Astrocyte of the cerebellum (primary cell): ENCODE data around the gene EVI5L.

Experiments used
- DNase-seq: peaks from one replicate; pipeline ENCODE4 v3.0.0-alpha.2; 2011; ENCODE audit warnings: low read depth
- H3K4me3 ChIP-seq: 2 replicates; pipeline ENCODE4 v1.5.1; 2011; ENCODE audit warnings: mild to moderate bottlenecking, low read depth, low read length, moderate library complexity
- CTCF ChIP-seq: IDR thresholded peaks from 2 replicates; pipeline ENCODE4 v1.5.1; 2012; ENCODE audit warnings: low read length, low read depth, moderate library complexity, mild to moderate bottlenecking; ENCODE audit errors: missing control alignments
- in situ Hi-C: cut with HindIII; loops from 2 replicates; pipeline ENCODE4 v1.10.0; 2017; ENCODE audit warnings: low sequenced_read_pairs

Gene EVI5L

GRCh38 chr19:7911508-7912143 lies 81.6 kb downstream of the EVI5L start:
- in situ Hi-C loops = no loop called here
- no peak overlapping the region for H3K4me3 ChIP-seq
- no peak for DNase-seq
- TF ChIP-seq CTCF = no peak

GRCh38 chr19:7912144-7912696 lies 82.2 kb downstream of the EVI5L start:
- DNase-seq = no peak
- no peak for TF ChIP-seq CTCF
- no peak overlapping the region for H3K4me3 ChIP-seq
- in situ Hi-C loops = no loop called here

GRCh38 chr19:7912697-7913564 lies 82.9 kb downstream of the EVI5L start:
- no peak overlapping the region for H3K4me3 ChIP-seq
- no peak for DNase-seq
- in situ Hi-C loops = no loop called here
- TF ChIP-seq CTCF = no peak

- no peak for DNase-seq
- in situ Hi-C loops = no loop called here
- no peak for TF ChIP-seq CTCF
- no peak overlapping the region for H3K4me3 ChIP-seq
Measured at GRCh38 chr19:7913652-7914051, 83.6 kb downstream of the EVI5L start.

- H3K4me3 ChIP-seq = no peak overlapping the region
- no peak for DNase-seq
- no peak for TF ChIP-seq CTCF
- in situ Hi-C loops = no loop called here
Measured at GRCh38 chr19:7914099-7914498, 84.1 kb downstream of the EVI5L start.
